ENCODE results near the gene HMGXB3.

The HMGXB3 gene

GRCh38 chr5:149981206-149981605 is 19.3 kb upstream of the HMGXB3 start:
- no peak for DNase-seq (ENCODE audit: low read depth in 2 of 2)

- no peak for DNase-seq (ENCODE audit: low read depth in 2 of 2)
Observed at GRCh38 chr5:149982505-149982904, 18.0 kb upstream of the HMGXB3 start.

GRCh38 chr5:149988126-149988525 is 12.4 kb upstream of the HMGXB3 start:
- DNase-seq (ENCODE audit: low read depth in 2 of 2) = no peak

GRCh38 chr5:149990518-149991376 is 9.8 kb upstream of the HMGXB3 start:
- DNase-seq (ENCODE audit: low read depth in 2 of 2) = peak; percentile 18 to 24

- DNase-seq (ENCODE audit: low read depth in 2 of 2) = no peak
Observed at GRCh38 chr5:149993471-149993870, 7.1 kb upstream of the HMGXB3 start.

- no peak for DNase-seq (ENCODE audit: low read depth in 2 of 2)
Observed at GRCh38 chr5:149995385-149996204, 4.9 kb upstream of the HMGXB3 start.

GRCh38 chr5:149996205-149996890 is 4.2 kb upstream of the HMGXB3 start:
- DNase-seq (ENCODE audit: low read depth in 2 of 2) = no peak

GRCh38 chr5:149998281-149998680 is 2.3 kb upstream of the HMGXB3 start:
- DNase-seq (ENCODE audit: low read depth in 2 of 2) = no peak

- no peak for DNase-seq (ENCODE audit: low read depth in 2 of 2)
Observed at GRCh38 chr5:149999359-149999758, 1.2 kb upstream of the HMGXB3 start.

- no peak for DNase-seq (ENCODE audit: low read depth in 2 of 2)
Observed at GRCh38 chr5:149999866-150000255, 678 bp upstream of the HMGXB3 start.

- no peak for DNase-seq (ENCODE audit: low read depth in 2 of 2)
Observed at GRCh38 chr5:150000990-150001659, 586 bp downstream of the HMGXB3 start.

GRCh38 chr5:150001660-150002486 is 1.3 kb downstream of the HMGXB3 start:
- DNase-seq (ENCODE audit: low read depth in 2 of 2) = peak; percentile 26 to 28

- DNase-seq (ENCODE audit: low read depth in 2 of 2) = no peak
Observed at GRCh38 chr5:150006318-150006717, 5.8 kb downstream of the HMGXB3 start.

GRCh38 chr5:150007050-150007449 is 6.5 kb downstream of the HMGXB3 start:
- DNase-seq (ENCODE audit: low read depth in 2 of 2) = no peak

GRCh38 chr5:150009671-150010387 is 9.3 kb downstream of the HMGXB3 start:
- DNase-seq (ENCODE audit: low read depth in 2 of 2) = no peak

- DNase-seq (ENCODE audit: low read depth in 2 of 2) = no peak
Observed at GRCh38 chr5:150013931-150014330, 13.4 kb downstream of the HMGXB3 start.

- no peak for DNase-seq (ENCODE audit: low read depth in 2 of 2)
Observed at GRCh38 chr5:150014456-150014855, 13.9 kb downstream of the HMGXB3 start.

GRCh38 chr5:150015415-150015814 is 14.9 kb downstream of the HMGXB3 start:
- DNase-seq (ENCODE audit: low read depth in 2 of 2) = no peak

GRCh38 chr5:150016537-150016936 is 16.0 kb downstream of the HMGXB3 start:
- no peak for DNase-seq (ENCODE audit: low read depth in 2 of 2)
